ENCODE results near the gene FNTB. TPM values are rescaled to one million over a fixed set of nuclear protein-coding genes. Genes with fewer than 3 reads are reported as not detected.

Gene FNTB
- total RNA-seq, 1 donor from 2014 or later, result 22.4 TPM

DNA sequence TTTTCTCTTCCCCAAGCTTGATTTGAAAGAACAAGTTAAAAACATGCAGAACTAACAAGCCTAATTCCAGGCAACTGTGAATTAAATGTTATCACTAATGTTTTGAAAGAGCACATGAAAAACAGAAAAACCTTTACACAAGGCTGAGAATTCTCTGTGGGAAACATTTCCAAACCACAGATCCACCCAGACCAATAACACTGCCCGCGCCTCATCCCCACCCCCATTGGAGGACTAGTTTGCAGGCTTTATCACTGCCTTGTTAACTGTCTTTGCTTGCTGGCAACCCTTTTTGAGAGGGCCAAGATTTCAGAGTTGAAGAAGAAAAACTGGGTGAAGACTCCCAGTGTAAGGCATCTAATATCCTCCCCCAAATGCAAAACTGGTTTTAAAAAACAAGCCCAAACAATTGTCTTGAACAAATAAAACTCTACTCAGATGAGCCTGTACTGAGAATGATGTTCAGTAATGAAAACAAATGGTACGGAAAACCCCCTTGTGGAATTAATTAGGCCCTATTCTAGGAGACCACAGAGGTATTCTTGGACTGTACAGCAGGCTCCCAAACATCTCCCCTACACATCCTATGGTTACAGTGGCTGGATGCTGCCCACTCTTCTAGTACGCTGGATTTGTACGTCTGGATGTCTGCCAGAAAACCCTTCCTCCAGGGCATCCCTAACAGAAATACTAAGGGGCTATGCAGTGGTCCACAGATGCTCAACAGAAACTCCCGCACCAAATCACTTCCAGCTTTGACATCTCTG, 109.8 kb downstream of the FNTB start:
- Mint-ChIP-seq H3K36me3 (ENCODE audit: insufficient read depth) (peaks cover 3% of the 10 kb centered on the region), H3K27ac (peak overlapping the region; percentile 31), H3K27me3 (no peaks in the 10 kb centered on the region), H3K4me3 (ENCODE audit: low read depth) (no peak overlapping the region), H3K4me1 (ENCODE audit: low read depth) (peaks cover 4% of the 10 kb centered on the region), H3K9me3 (ENCODE audit: low read depth) (no peaks in the 10 kb centered on the region)
- DNase-seq (ENCODE audit: low spot score, unreplicated experiment), result no peak
- TF ChIP-seq, protein P1, sequence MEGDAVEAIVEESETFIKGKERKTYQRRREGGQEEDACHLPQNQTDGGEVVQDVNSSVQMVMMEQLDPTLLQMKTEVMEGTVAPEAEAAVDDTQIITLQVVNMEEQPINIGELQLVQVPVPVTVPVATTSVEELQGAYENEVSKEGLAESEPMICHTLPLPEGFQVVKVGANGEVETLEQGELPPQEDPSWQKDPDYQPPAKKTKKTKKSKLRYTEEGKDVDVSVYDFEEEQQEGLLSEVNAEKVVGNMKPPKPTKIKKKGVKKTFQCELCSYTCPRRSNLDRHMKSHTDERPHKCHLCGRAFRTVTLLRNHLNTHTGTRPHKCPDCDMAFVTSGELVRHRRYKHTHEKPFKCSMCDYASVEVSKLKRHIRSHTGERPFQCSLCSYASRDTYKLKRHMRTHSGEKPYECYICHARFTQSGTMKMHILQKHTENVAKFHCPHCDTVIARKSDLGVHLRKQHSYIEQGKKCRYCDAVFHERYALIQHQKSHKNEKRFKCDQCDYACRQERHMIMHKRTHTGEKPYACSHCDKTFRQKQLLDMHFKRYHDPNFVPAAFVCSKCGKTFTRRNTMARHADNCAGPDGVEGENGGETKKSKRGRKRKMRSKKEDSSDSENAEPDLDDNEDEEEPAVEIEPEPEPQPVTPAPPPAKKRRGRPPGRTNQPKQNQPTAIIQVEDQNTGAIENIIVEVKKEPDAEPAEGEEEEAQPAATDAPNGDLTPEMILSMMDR (IDR thresholded peaks at IDR 0.05; ENCODE audit: unreplicated experiment), result no peak

DNA sequence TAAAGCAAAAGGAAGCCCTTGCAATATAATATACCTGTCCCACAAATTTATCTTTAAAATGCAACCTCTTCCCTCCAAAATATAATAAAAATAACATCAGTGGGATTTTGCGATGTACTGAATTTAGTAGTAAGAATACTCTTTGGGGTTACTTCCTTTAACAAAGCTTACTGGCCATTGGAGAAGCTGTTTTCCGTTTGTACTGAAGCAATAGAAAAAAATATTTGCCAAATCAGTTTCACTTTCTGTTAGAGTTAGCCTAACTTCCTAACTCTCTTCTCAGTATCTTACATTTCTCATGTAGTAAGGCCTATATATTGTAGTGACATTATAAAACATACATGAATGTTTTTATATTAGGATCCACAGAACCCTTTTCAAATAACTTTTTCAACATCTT, 111.9 kb downstream of the FNTB start:
- Mint-ChIP-seq H3K4me1 (ENCODE audit: low read depth) (peaks cover 8% of the 10 kb centered on the region), H3K36me3 (ENCODE audit: insufficient read depth) (peaks cover 2% of the 10 kb centered on the region), H3K27ac (no peak overlapping the region), H3K9me3 (ENCODE audit: low read depth) (no peaks in the 10 kb centered on the region), H3K4me3 (ENCODE audit: low read depth) (no peak overlapping the region), H3K27me3 (no peaks in the 10 kb centered on the region)
- no peak for DNase-seq (ENCODE audit: low spot score, unreplicated experiment)
- TF ChIP-seq, protein P1 (IDR thresholded peaks at IDR 0.05; ENCODE audit: unreplicated experiment), result no peak

DNA sequence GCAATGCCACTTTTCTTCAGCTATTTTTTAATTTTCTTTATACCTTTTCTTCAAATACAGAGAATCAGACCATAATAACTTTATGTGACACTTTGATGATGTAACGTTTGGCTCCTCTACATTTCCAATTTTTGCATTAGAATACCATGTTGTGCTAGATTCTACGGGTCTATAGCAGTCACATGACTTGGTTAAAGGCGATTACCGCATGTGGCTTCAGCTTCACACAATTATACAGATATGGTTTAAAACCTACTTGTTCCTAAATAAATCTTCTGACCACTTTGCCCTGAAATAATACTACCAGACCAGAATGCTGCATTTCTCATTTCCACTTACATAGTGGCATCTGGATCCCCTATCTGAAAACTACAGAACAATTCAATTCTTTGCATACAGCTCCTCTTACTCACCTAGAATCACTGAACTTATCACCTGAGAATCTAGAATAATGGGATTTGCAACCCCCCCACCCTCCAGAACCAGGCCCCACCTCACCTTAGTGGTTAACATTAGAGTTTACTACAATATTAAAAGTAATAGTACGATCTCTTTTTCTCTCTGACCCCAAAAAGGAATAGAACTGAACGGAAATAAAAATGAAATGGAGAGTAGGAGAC, 114.3 kb downstream of the FNTB start:
- H3K9me3 Mint-ChIP-seq (ENCODE audit: low read depth), result no peaks in the 10 kb centered on the region
- peak overlapping the region; percentile 88 for H3K4me3 Mint-ChIP-seq (ENCODE audit: low read depth)
- H3K36me3 Mint-ChIP-seq (ENCODE audit: insufficient read depth), result peaks cover 2% of the 10 kb centered on the region
- peaks cover 8% of the 10 kb centered on the region for H3K4me1 Mint-ChIP-seq (ENCODE audit: low read depth)
- peak overlapping the region; percentile 79 for H3K27ac Mint-ChIP-seq
- H3K27me3 Mint-ChIP-seq, result peaks cover 8% of the 10 kb centered on the region
- TF ChIP-seq, protein P1 (IDR thresholded peaks at IDR 0.05; ENCODE audit: unreplicated experiment), result no peak
- no peak for DNase-seq (ENCODE audit: low spot score, unreplicated experiment)

DNA sequence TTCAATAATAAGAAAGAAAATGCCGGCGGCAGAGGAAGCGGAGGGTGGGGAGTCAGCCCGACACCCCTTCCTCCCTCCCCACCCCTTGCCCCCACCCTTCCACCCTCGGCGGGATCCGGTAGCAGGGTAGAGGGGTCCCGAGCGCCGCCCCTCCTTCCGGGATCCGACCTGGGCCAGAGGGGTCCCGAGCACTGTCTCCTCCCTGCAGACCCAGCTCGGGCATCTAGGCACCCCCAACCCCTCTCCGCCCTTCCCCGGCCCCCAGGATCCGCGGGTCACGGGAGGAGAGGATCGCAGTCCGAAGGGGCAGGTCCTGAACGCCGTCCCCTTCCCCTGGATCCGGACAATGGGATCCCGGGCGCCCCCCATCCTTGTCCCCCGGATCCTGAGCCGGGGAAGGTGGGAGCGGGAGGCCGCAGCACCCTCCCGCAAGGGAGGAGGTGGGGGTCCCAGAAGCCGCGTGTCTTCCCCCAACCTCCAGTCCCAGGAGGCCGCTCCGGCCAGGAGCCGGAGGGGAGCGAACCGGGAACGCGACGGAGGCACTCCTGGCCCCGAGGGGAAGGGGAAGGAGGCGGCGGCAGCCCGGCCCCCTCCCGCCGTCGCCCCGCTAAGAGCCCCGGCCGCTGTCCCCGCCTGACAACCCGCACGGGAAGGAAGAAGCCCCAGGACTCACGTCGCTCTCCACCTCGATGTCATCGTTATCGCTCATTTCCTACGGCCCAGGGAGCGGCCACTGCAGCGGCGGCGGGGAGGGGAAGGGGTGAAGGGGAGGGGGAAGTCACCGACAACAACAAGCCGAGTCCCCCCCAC, 115.1 kb downstream of the FNTB start:
- Mint-ChIP-seq H3K36me3 (ENCODE audit: insufficient read depth) (peaks cover 2% of the 10 kb centered on the region), H3K27ac (peak overlapping the region; percentile 96), H3K27me3 (peaks cover 8% of the 10 kb centered on the region), H3K4me3 (ENCODE audit: low read depth) (peak overlapping the region; percentile 88), H3K4me1 (ENCODE audit: low read depth) (peaks cover 8% of the 10 kb centered on the region), H3K9me3 (ENCODE audit: low read depth) (no peaks in the 10 kb centered on the region)
- DNase-seq (ENCODE audit: low spot score, unreplicated experiment), result peak; percentile 31
- TF ChIP-seq, protein P1 (IDR thresholded peaks at IDR 0.05; ENCODE audit: unreplicated experiment), result no peak
